ENCODE results near the gene MYRF. TPM values are rescaled to one million over a fixed set of nuclear protein-coding genes. Genes with fewer than 3 reads are reported as not detected.

Gene MYRF
- total RNA-seq, 1 donor from 2014 or later, result 1.6 TPM

DNA sequence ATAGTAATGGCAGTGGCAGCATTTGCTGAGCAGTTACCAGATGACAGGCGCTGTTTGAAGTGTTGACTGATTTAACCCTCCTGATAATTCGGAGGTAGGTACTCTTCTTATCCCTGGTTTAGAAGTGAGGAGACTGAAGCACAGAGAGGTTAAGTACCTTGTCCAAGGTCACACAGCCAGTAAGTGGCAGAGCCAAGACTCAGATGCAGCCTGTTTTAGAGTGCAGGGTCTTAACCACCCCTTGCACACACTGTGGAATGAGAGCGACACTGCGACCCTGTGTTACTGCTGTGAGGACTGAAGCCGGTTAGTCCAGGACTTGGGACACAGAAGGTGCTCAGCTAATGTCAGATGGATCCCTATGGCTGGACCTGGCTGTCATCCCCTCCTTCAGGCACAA is 37.5 kb upstream of the MYRF start:
- peaks cover 22% of the 10 kb centered on the region for H3K4me1 Mint-ChIP-seq (ENCODE audit: low read depth)
- TF ChIP-seq CTCF (IDR thresholded peaks at IDR 0.05), result no peak
- DNase-seq (ENCODE audit: low spot score), result no peak
- no peaks in the 10 kb centered on the region for H3K27me3 Mint-ChIP-seq (ENCODE audit: low read depth)
- H3K36me3 Mint-ChIP-seq (ENCODE audit: low read depth), result no peaks in the 10 kb centered on the region
- no peaks in the 10 kb centered on the region for H3K9me3 Mint-ChIP-seq (ENCODE audit: low read depth)
- H3K4me3 Mint-ChIP-seq (ENCODE audit: unreplicated experiment), result no peak overlapping the region
- H3K27ac Mint-ChIP-seq (ENCODE audit: unreplicated experiment), result no peak overlapping the region

DNA sequence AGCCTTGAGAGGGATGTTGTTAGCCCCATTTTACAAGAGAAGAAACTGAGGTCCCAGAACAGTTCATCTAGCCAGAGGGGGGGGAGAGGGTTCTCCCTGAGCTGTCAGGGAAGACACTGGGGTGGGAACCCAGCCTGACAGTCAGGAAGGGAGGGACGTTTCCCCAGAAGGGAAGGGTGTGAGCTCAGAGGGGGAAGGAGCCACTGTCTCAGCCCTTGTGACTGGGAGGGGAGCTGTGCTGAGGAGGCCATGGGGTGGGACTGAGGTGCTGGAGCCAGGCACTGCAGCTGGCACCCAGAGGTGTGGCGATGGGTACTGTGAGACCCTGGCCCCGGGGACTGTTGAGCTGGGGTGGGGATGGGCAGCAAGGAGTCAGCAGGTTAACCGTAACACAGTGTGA is 36.6 kb upstream of the MYRF start:
- no peak for TF ChIP-seq CTCF (IDR thresholded peaks at IDR 0.05)
- Mint-ChIP-seq H3K9me3 (ENCODE audit: low read depth) (no peaks in the 10 kb centered on the region), H3K4me1 (ENCODE audit: low read depth) (peaks cover 22% of the 10 kb centered on the region), H3K4me3 (ENCODE audit: unreplicated experiment) (no peak overlapping the region), H3K27me3 (ENCODE audit: low read depth) (no peaks in the 10 kb centered on the region), H3K36me3 (ENCODE audit: low read depth) (no peaks in the 10 kb centered on the region), H3K27ac (ENCODE audit: unreplicated experiment) (no peak overlapping the region)
- DNase-seq (ENCODE audit: low spot score), result no peak

- Mint-ChIP-seq H3K27ac (ENCODE audit: unreplicated experiment) (no peak overlapping the region), H3K9me3 (ENCODE audit: low read depth) (no peaks in the 10 kb centered on the region), H3K27me3 (ENCODE audit: low read depth) (no peaks in the 10 kb centered on the region), H3K4me3 (ENCODE audit: unreplicated experiment) (no peak overlapping the region), H3K4me1 (ENCODE audit: low read depth) (peaks cover 22% of the 10 kb centered on the region), H3K36me3 (ENCODE audit: low read depth) (no peaks in the 10 kb centered on the region)
- no peak for TF ChIP-seq CTCF (IDR thresholded peaks at IDR 0.05)
- no peak for DNase-seq (ENCODE audit: low spot score)
Observed at GRCh38 chr11:61716478-61717285, 35.8 kb upstream of the MYRF start.

DNA sequence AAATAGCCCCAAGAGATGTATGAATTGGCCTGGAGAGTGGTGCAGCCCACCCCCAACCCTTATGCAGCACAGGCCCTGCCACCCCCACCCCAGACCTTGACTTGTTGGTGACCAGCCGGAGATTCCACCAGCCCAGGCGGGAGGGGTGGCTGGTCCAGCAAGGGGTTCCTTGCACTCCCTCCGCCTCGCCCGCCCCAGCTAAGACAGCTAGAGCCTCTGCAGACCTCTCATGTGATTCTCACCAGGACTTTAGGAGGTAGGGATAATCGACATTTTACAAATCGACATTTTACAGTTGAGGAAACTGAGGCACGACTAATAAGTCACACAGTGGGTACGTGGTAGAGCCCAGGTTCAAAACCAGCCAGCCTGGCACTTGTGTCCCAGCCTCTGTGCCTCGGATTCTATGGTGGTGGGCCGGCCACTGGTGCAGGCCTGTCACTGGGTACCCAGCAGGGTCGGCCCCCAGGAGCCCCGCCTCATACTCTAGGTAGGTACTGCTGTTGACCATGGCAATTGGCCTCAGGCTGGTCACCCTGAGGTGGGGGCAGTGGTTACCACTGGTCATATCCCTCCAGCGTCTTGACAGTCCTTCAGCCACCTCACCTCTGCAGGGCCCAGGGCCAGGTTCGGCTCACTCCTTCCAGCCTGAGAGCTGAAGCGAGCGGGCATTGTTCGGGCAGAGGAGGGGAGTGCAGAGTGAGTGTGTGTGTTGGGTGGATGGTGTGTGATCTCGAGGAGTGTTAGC is 35.0 kb upstream of the MYRF start:
- no peaks in the 10 kb centered on the region for H3K27me3 Mint-ChIP-seq (ENCODE audit: low read depth)
- no peak overlapping the region for H3K27ac Mint-ChIP-seq (ENCODE audit: unreplicated experiment)
- DNase-seq (ENCODE audit: low spot score), result no peak
- no peaks in the 10 kb centered on the region for H3K36me3 Mint-ChIP-seq (ENCODE audit: low read depth)
- H3K9me3 Mint-ChIP-seq (ENCODE audit: low read depth), result no peaks in the 10 kb centered on the region
- TF ChIP-seq CTCF (IDR thresholded peaks at IDR 0.05), result no peak
- H3K4me1 Mint-ChIP-seq (ENCODE audit: low read depth), result peaks cover 22% of the 10 kb centered on the region
- H3K4me3 Mint-ChIP-seq (ENCODE audit: unreplicated experiment), result peak overlapping the region; percentile 78

DNA sequence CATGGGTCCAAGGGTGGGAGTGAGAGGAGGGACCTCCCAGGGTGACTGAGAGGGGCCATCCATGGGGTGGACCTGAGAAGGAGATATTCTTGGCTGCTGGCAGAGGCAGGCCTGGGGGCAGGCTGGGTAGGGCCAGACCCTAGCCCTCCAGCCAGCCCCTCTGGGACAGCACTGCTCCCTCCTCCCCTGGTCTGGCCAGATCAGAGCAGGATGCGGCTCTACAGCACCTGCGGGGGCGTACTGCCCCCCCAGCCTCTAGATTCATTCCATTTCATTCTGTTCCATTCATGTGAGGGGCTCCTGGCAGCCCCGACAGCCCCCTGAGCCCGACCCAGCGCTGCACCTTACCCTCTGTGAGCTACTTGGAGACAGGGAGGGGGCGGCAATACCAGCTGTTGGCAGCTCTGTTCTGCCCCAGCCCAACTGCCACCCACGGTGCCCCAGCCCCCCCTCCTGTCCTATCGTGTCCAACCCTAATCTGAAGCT is 34.3 kb upstream of the MYRF start:
- Mint-ChIP-seq H3K27ac (ENCODE audit: unreplicated experiment) (peak overlapping the region; percentile 87), H3K9me3 (ENCODE audit: low read depth) (no peaks in the 10 kb centered on the region), H3K27me3 (ENCODE audit: low read depth) (no peaks in the 10 kb centered on the region), H3K36me3 (ENCODE audit: low read depth) (no peaks in the 10 kb centered on the region), H3K4me3 (ENCODE audit: unreplicated experiment) (peak overlapping the region; percentile 78), H3K4me1 (ENCODE audit: low read depth) (peaks cover 22% of the 10 kb centered on the region)
- DNase-seq (ENCODE audit: low spot score), result no peak
- no peak for TF ChIP-seq CTCF (IDR thresholded peaks at IDR 0.05)
